CD8-positive, alpha-beta memory T cell (primary cell): ENCODE results near the gene GLOD4. TPM values are rescaled to one million over a fixed set of nuclear protein-coding genes. Genes with fewer than 3 reads are reported as not detected.

Experiments used
- CTCF ChIA-PET: fragments of 350-600 bp; sonication (Branson Sonifier 250); formaldehyde crosslinking; loops from one replicate; lab custom pipeline; 2021; ENCODE audit warnings: antibody characterized with exemption; lab: Charles Lee
- POLR2A ChIA-PET: fragments of 350-600 bp; sonication (Branson Sonifier 250); formaldehyde crosslinking; loops from one replicate; lab custom pipeline; 2021; ENCODE audit warnings: antibody characterized with exemption; lab: Charles Lee
- DNase-seq, 5 donors: peaks; one replicate each; pipeline versions ENCODE4 v3.0.0 to v3.0.0-alpha.2; 2020 to 2022; ENCODE audit warnings: mixed read lengths in 1 of 5
- H3K27ac ChIP-seq: one replicate; pipeline ENCODE4 v1.7.0; 2013; ENCODE audit warnings: low read depth, mild to moderate bottlenecking, low read length, moderate library complexity
- H3K27me3 ChIP-seq: 2 replicates; pipeline ENCODE4 v1.7.0; 2013; ENCODE audit warnings: low read length, mild to moderate bottlenecking; ENCODE audit not compliant: insufficient read depth, poor library complexity, severe bottlenecking
- H3K36me3 ChIP-seq: 2 replicates; pipeline ENCODE4 v1.7.0; 2013; ENCODE audit warnings: mild to moderate bottlenecking, low read length, moderate library complexity; ENCODE audit not compliant: insufficient read depth
- H3K4me1 ChIP-seq: 2 replicates; pipeline ENCODE4 v1.7.0; 2013; ENCODE audit warnings: mild to moderate bottlenecking, low read length, moderate library complexity; ENCODE audit not compliant: insufficient read depth
- H3K4me3 ChIP-seq: 2 replicates; pipeline ENCODE4 v1.7.0; 2013; ENCODE audit warnings: mild to moderate bottlenecking, low read length
- H3K9me3 ChIP-seq: 2 replicates; pipeline ENCODE4 v1.7.0; 2013; ENCODE audit warnings: mild to moderate bottlenecking, low read length
- H3K27ac Mint-ChIP-seq, 8 donors: one replicate each; pipeline ENCODE4 v1.8.0; 2020 to 2021; ENCODE audit warnings: mixed read lengths in 8 of 8, mild to moderate bottlenecking in 6 of 8, inconsistent platforms in 3 of 8, moderate library complexity in 3 of 8
- H3K27me3 Mint-ChIP-seq, 2 donors: one replicate each; pipeline ENCODE4 v1.8.0; 2020 to 2021; ENCODE audit warnings: mixed read lengths in 2 of 2, mild to moderate bottlenecking in 1 of 2, moderate library complexity in 1 of 2
- H3K36me3 Mint-ChIP-seq, 3 donors: one replicate each; pipeline ENCODE4 v1.8.0; 2020 to 2021; ENCODE audit warnings: mixed read lengths in 3 of 3, inconsistent platforms in 1 of 3, mild to moderate bottlenecking in 1 of 3
- H3K4me1 Mint-ChIP-seq, 3 donors: one replicate each; pipeline ENCODE4 v1.8.0; 2020 to 2021; ENCODE audit warnings: mixed read lengths in 3 of 3, inconsistent platforms in 1 of 3, mild to moderate bottlenecking in 1 of 3
- H3K4me3 Mint-ChIP-seq, 7 donors: one replicate each; pipeline ENCODE4 v1.8.0; 2020 to 2021; ENCODE audit warnings: mixed read lengths in 7 of 7, mild to moderate bottlenecking in 6 of 7, moderate library complexity in 4 of 7, inconsistent platforms in 2 of 7
- H3K9me3 Mint-ChIP-seq, 5 donors: one replicate each; pipeline ENCODE4 v1.8.0; 2020 to 2022; ENCODE audit warnings: mixed read lengths in 5 of 5, mild to moderate bottlenecking in 3 of 5, moderate library complexity in 2 of 5, inconsistent platforms in 1 of 5
- polyA plus RNA-seq: library from polyadenylated mRNA; unstranded; fragments of 300-500 nt; fragmentation: Illumina TruSeq; gene quantifications from one replicate; pipeline ENCODE4 v1.2.3, GENCODE V29; 2021
- total RNA-seq, 2 experiments: library from RNA; stranded (reverse); gene quantifications; one replicate each; pipeline ENCODE4 v1.2.3, GENCODE V29; 2021

The GLOD4 gene
- total and polyA plus RNA-seq, 3 experiments from 2014 or later = 76.4 to 97.7 (median 90.6) TPM

DNA sequence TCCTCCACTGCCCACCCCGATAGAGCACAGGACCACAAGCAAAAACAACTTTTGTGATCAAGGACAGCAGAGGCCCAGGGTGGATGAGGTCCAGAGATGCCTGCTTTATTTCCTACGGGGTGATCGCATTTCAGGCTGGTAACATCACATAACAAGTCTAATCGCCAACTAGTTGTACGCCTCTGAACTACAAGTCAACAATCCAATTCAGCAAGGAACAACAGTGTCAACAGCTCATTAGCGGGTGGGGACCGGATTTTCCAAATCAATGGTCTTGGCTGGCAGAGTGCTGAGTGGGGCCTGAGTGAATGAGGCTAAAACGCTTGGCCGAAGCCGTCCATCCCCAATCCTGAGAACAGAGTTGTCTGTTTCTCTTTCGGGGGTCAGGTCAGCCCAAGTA, 17.2 kb upstream of the GLOD4 start:
- Histone ChIP-seq H3K9me3 (no peaks in the 10 kb centered on the region), H3K4me1 (no peaks in the 10 kb centered on the region), H3K27ac (no peak overlapping the region), H3K27me3 (no peaks in the 10 kb centered on the region), H3K36me3 (no peaks in the 10 kb centered on the region), H3K4me3 (no peak overlapping the region)
- no peak for DNase-seq
- Mint-ChIP-seq H3K36me3 (no peaks in the 10 kb centered on the region), H3K27me3 (peaks cover 0 to 1% of the 10 kb centered on the region in 2 donors), H3K4me1 (peaks cover 5 to 6% (median 5%) of the 10 kb centered on the region in 3 donors), H3K27ac (no peak overlapping the region), H3K9me3 (no peaks in the 10 kb centered on the region), H3K4me3 (no peak overlapping the region)
- ChIA-PET CTCF (interaction anchor here (1.6 kb wide), 1 partner anchor 182 kb away, joined by 5 read pairs; no protein-coding TSS in a partner anchor), POLR2A (no interaction called here)

- CTCF ChIA-PET = interaction anchor here (1.6 kb wide), 1 partner anchor 183 kb away, joined by 5 read pairs; no protein-coding TSS in a partner anchor
- Histone ChIP-seq H3K27me3 (no peaks in the 10 kb centered on the region), H3K27ac (no peak overlapping the region), H3K36me3 (no peaks in the 10 kb centered on the region), H3K4me3 (no peak overlapping the region), H3K9me3 (no peaks in the 10 kb centered on the region), H3K4me1 (no peaks in the 10 kb centered on the region)
- Mint-ChIP-seq H3K27ac (no peak overlapping the region), H3K4me3 (no peak overlapping the region), H3K36me3 (peaks cover 0 to 5% (median 0%) of the 10 kb centered on the region in 3 donors), H3K4me1 (peaks cover 5 to 6% (median 5%) of the 10 kb centered on the region in 3 donors), H3K9me3 (no peaks in the 10 kb centered on the region), H3K27me3 (peaks cover 0 to 1% of the 10 kb centered on the region in 2 donors)
- no peak for DNase-seq
- POLR2A ChIA-PET = no interaction called here
Observed at GRCh38 chr17:798246-798645, 16.2 kb upstream of the GLOD4 start.

DNA sequence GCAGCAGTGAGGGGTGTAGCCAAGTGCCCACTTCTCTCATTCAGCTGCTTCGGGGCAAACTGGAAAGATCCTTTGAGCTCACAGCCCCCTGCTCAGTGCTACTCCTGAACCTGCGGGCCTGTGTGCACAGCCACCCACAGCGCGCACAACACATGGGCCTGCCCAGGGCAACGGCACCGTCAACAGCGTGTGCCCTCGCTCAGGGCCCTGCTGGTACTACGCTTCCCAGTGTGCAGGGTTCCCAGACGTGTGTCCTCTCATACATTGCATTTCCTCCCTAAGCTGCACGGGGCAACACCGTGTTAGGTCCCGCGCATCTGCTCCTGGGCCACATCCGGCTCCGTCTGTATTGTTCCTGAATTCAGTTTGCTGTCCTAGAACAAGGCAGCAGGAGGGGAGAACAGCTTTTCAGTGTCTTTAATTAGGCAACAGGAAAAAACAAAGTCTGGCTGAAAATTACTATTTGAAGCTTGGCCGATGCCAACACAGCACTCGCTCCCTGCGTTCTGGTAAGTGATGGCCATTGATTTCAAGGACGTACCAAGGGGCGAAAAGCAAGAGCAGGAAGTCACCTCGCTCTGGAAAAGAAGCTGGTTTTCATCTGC, 15.3 kb upstream of the GLOD4 start:
- ChIA-PET POLR2A (no interaction called here), CTCF (no interaction called here)
- Mint-ChIP-seq H3K4me1 (peaks cover 5 to 6% (median 5%) of the 10 kb centered on the region in 3 donors), H3K27me3 (peaks cover 0 to 1% of the 10 kb centered on the region in 2 donors), H3K9me3 (no peaks in the 10 kb centered on the region), H3K4me3 (no peak overlapping the region), H3K27ac (peak overlapping the region in 2 of 8 donors; percentile 58 to 87), H3K36me3 (peaks cover 0 to 11% (median 5%) of the 10 kb centered on the region in 3 donors)
- Histone ChIP-seq H3K4me3 (no peak overlapping the region), H3K4me1 (no peaks in the 10 kb centered on the region), H3K36me3 (peaks cover 4% of the 10 kb centered on the region), H3K27ac (no peak overlapping the region), H3K27me3 (no peaks in the 10 kb centered on the region), H3K9me3 (no peaks in the 10 kb centered on the region)
- DNase-seq = no peak

GRCh38 chr17:796609-797008, 14.5 kb upstream of the GLOD4 start:
- Histone ChIP-seq H3K36me3 (peaks cover 11% of the 10 kb centered on the region), H3K9me3 (no peaks in the 10 kb centered on the region), H3K27ac (no peak overlapping the region), H3K4me3 (no peak overlapping the region), H3K4me1 (no peaks in the 10 kb centered on the region), H3K27me3 (no peaks in the 10 kb centered on the region)
- ChIA-PET POLR2A (no interaction called here), CTCF (interaction anchor here (0.7 to 2.4 kb wide), 3 partner anchors 184 to 260 kb away, joined by 3 to 12 read pairs (median 3); no protein-coding TSS in a partner anchor)
- peaks cover 0 to 1% of the 10 kb centered on the region in 2 donors for H3K27me3 Mint-ChIP-seq
- DNase-seq = no peak
- peaks cover 0 to 18% (median 5%) of the 10 kb centered on the region in 3 donors for H3K36me3 Mint-ChIP-seq
- H3K4me1 Mint-ChIP-seq = peaks cover 5 to 6% (median 5%) of the 10 kb centered on the region in 3 donors
- no peak overlapping the region for H3K27ac Mint-ChIP-seq
- H3K4me3 Mint-ChIP-seq = no peak overlapping the region
- no peaks in the 10 kb centered on the region for H3K9me3 Mint-ChIP-seq

DNA sequence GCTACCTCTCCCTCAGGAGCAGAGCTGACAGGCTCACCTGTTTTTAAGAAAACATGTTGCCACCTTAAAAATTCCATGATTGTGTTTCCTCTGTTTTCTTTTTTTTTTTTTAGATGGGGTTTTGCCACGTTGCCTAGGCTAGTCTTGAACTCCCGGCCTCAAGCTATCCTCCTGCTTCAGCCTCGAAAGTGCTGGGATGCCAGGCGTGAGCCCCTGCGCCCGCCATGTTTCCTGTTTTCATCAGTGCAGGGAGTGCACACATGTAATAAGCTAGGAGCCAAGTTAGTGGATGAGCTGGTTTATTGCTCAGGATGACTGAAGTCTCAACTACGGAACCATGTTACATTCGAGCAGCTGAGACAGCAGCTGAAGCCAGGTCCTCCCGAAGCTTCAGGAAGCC, 13.6 kb upstream of the GLOD4 start:
- Histone ChIP-seq H3K27me3 (no peaks in the 10 kb centered on the region), H3K36me3 (peaks cover 17% of the 10 kb centered on the region), H3K4me1 (no peaks in the 10 kb centered on the region), H3K9me3 (no peaks in the 10 kb centered on the region), H3K27ac (no peak overlapping the region), H3K4me3 (no peak overlapping the region)
- Mint-ChIP-seq H3K27me3 (peaks cover 0 to 1% of the 10 kb centered on the region in 2 donors), H3K27ac (peak overlapping the region in 3 of 8 donors; percentile 42 to 70 (median 50)), H3K9me3 (no peaks in the 10 kb centered on the region), H3K4me1 (peaks cover 5 to 6% (median 5%) of the 10 kb centered on the region in 3 donors), H3K4me3 (no peak overlapping the region), H3K36me3 (peaks cover 0 to 26% (median 9%) of the 10 kb centered on the region in 3 donors)
- ChIA-PET CTCF (interaction anchor here (0.7 to 2.4 kb wide), 4 partner anchors 185 to 261 kb away, joined by 3 to 12 read pairs (median 6); partner anchors contain the start of gene TIMM22), POLR2A (no interaction called here)
- DNase-seq = no peak

DNA sequence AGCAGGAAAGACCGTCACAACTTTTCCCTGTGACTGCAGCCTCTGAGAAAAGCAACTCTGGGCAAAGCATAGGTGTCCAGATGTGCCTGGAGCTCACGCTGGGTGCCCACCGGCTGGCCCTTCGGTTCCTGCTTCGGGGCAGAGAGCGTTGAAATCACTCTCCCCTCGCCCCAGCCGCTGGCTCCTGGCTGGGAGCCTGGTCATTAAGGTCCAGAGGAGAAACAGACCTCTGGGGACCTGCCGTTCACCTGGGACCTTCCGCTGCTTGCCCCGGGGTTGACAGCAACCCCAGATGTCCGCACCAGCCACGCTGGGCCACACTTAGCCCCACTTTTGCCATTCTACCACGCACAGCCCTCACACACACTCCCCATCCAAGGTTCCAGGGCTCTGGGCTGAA, 13.2 kb upstream of the GLOD4 start:
- CTCF ChIA-PET = interaction anchor here (0.9 to 2.4 kb wide), 3 partner anchors 14 to 201 kb away, joined by 6 to 12 read pairs (median 8); partner anchors contain the start of genes GLOD4, MRM3 and TIMM22
- H3K4me1 ChIP-seq = no peaks in the 10 kb centered on the region
- H3K27me3 ChIP-seq = no peaks in the 10 kb centered on the region
- POLR2A ChIA-PET = interaction anchor here (0.6 kb wide), 1 partner anchor 16 kb away, joined by 14 read pairs; no protein-coding TSS in a partner anchor
- no peaks in the 10 kb centered on the region for H3K9me3 Mint-ChIP-seq
- no peaks in the 10 kb centered on the region for H3K9me3 ChIP-seq
- DNase-seq = no peak
- peaks cover 0 to 1% of the 10 kb centered on the region in 2 donors for H3K27me3 Mint-ChIP-seq
- no peak overlapping the region for H3K4me3 Mint-ChIP-seq
- H3K27ac ChIP-seq = no peak overlapping the region
- peaks cover 17% of the 10 kb centered on the region for H3K36me3 ChIP-seq
- H3K4me3 ChIP-seq = no peak overlapping the region
- peaks cover 5 to 6% (median 5%) of the 10 kb centered on the region in 3 donors for H3K4me1 Mint-ChIP-seq
- peaks cover 0 to 27% (median 9%) of the 10 kb centered on the region in 3 donors for H3K36me3 Mint-ChIP-seq
- no peak overlapping the region for H3K27ac Mint-ChIP-seq

- no peaks in the 10 kb centered on the region for H3K4me1 ChIP-seq
- Mint-ChIP-seq H3K36me3 (peaks cover 0 to 31% (median 11%) of the 10 kb centered on the region in 3 donors), H3K27ac (peak overlapping the region in 2 of 8 donors; percentile 29 to 33), H3K4me3 (peak overlapping the region in 1 of 7 donors; percentile 5), H3K9me3 (no peaks in the 10 kb centered on the region), H3K4me1 (peaks cover 5 to 6% (median 5%) of the 10 kb centered on the region in 3 donors), H3K27me3 (no peaks in the 10 kb centered on the region)
- H3K9me3 ChIP-seq = no peaks in the 10 kb centered on the region
- peaks cover 19% of the 10 kb centered on the region for H3K36me3 ChIP-seq
- H3K4me3 ChIP-seq = no peak overlapping the region
- H3K27ac ChIP-seq = no peak overlapping the region
- ChIA-PET POLR2A (interaction anchor here (0.6 kb wide), 1 partner anchor 16 kb away, joined by 14 read pairs; no protein-coding TSS in a partner anchor), CTCF (interaction anchor here (0.9 to 2.4 kb wide), 3 partner anchors 13 to 202 kb away, joined by 6 to 12 read pairs (median 8); partner anchors contain the start of genes GLOD4, MRM3 and TIMM22)
- peak; percentile 8 to 54 (median 13) for DNase-seq
- H3K27me3 ChIP-seq = no peaks in the 10 kb centered on the region
Observed at GRCh38 chr17:794876-795275, 12.8 kb upstream of the GLOD4 start.

DNA sequence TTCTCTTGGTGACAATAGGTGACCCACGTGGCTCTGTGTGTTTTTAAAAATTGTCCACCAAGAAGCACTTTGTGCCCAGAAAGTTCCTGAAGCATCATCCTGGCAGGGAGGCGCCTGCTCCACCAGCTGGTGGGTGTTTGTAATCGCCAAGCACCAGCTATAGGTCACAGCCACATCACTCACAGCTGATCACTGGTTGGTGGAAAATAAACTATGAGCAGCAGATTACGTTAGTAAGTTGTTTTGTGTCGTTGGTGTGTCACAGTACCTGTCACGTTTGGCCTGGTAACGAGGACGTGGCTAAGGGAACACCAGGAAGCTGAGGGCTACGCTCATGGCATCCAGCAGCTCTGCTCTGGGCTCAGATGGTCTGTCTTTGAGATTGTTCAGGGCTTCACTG, 10.2 kb upstream of the GLOD4 start:
- H3K36me3 ChIP-seq = peaks cover 35% of the 10 kb centered on the region
- no peaks in the 10 kb centered on the region for H3K27me3 Mint-ChIP-seq
- no peak for DNase-seq

More for the DNA sequence above, 10.2 kb upstream of the GLOD4 start:
- no peak overlapping the region for H3K4me3 Mint-ChIP-seq
- Histone ChIP-seq H3K27me3 (no peaks in the 10 kb centered on the region), H3K27ac (no peak overlapping the region), H3K9me3 (no peaks in the 10 kb centered on the region), H3K4me3 (no peak overlapping the region), H3K4me1 (no peaks in the 10 kb centered on the region)
- peaks cover 5 to 8% (median 5%) of the 10 kb centered on the region in 3 donors for H3K4me1 Mint-ChIP-seq
- CTCF ChIA-PET = no interaction called here
- H3K9me3 Mint-ChIP-seq = no peaks in the 10 kb centered on the region
- no peak overlapping the region for H3K27ac Mint-ChIP-seq
- H3K36me3 Mint-ChIP-seq = peaks cover 0 to 55% (median 11%) of the 10 kb centered on the region in 3 donors
- POLR2A ChIA-PET = no interaction called here
